Hypothalamus (tissue), 51 donors: ENCODE measurements around the gene CR1L.
A peak's percentile ranks its signal among the peaks of the same experiment; 100 is the strongest.
"Not testable (repeated sequence)": the region's sequence is repeated elsewhere in the genome, so short reads cannot be mapped to it uniquely, and the experiment has no call there.

ENCODE experiments used
- DNase-seq, 51 donors: peaks; one replicate each; lab custom pipeline; 2025; lab: John Stamatoyannopoulos, UW

Gene CR1L

GRCh38 chr1:207676153-207676552 lies 31.2 kb downstream of the CR1L start:
- no peak for DNase-seq

GRCh38 chr1:207680590-207681388 lies 35.9 kb downstream of the CR1L start:
- DNase-seq: not testable (repeated sequence)

- DNase-seq: not testable (repeated sequence)
Observed at GRCh38 chr1:207682872-207683434, 38.0 kb downstream of the CR1L start.

- not testable (repeated sequence) for DNase-seq
Observed at GRCh38 chr1:207690551-207690950, 45.6 kb downstream of the CR1L start.

- DNase-seq: no peak
Observed at GRCh38 chr1:207691010-207691409, 46.1 kb downstream of the CR1L start.

GRCh38 chr1:207691841-207692240 lies 46.9 kb downstream of the CR1L start:
- DNase-seq: no peak

- DNase-seq: not testable (repeated sequence)
Observed at GRCh38 chr1:207692291-207692690, 47.4 kb downstream of the CR1L start.

- no peak for DNase-seq
Observed at GRCh38 chr1:207695891-207696290, 51.0 kb downstream of the CR1L start.

- DNase-seq: peak in 39 of 51 donors; percentile 2 to 81 (median 21)
Observed at GRCh38 chr1:207698822-207699483, 54.0 kb downstream of the CR1L start.

GRCh38 chr1:207702317-207702716 lies 57.4 kb downstream of the CR1L start:
- DNase-seq: no peak

GRCh38 chr1:207703712-207704111 lies 58.8 kb downstream of the CR1L start:
- no peak for DNase-seq

- not testable (repeated sequence) for DNase-seq
Observed at GRCh38 chr1:207708004-207708403, 63.1 kb downstream of the CR1L start.

GRCh38 chr1:207711285-207711684 lies 66.4 kb downstream of the CR1L start:
- DNase-seq: no peak

GRCh38 chr1:207712701-207713100 lies 67.8 kb downstream of the CR1L start:
- not testable (repeated sequence) for DNase-seq

- no peak for DNase-seq
Observed at GRCh38 chr1:207713529-207713928, 68.6 kb downstream of the CR1L start.

- no peak for DNase-seq
Observed at GRCh38 chr1:207719234-207719633, 74.3 kb downstream of the CR1L start.

- DNase-seq: not testable (repeated sequence)
Observed at GRCh38 chr1:207728200-207728858, 83.4 kb downstream of the CR1L start.

GRCh38 chr1:207737503-207738157 lies 92.7 kb downstream of the CR1L start:
- DNase-seq: not testable (repeated sequence)

- not testable (repeated sequence) for DNase-seq
Observed at GRCh38 chr1:207738158-207738659, 93.3 kb downstream of the CR1L start.

- no peak for DNase-seq
Observed at GRCh38 chr1:207740207-207740606, 95.3 kb downstream of the CR1L start.
